Activated T-cell treated with anti-CD3 and anti-CD28 coated beads for 48 hours (primary cell): ENCODE data around the gene PNMA3.
A peak's percentile ranks its signal among the peaks of the same experiment; 100 is the strongest.
"Not testable (repeated sequence)": the region's sequence is repeated elsewhere in the genome, so short reads cannot be mapped to it uniquely, and the experiment has no call there.

ENCODE experiments used
- DNase-seq: peaks from one replicate; pipeline ENCODE4 v3.0.0-alpha.2; 2020; ENCODE audit warnings: low read depth

The PNMA3 gene

GRCh38 chrX:153055871-153056749, at the start of gene PNMA3:
Gene PNMA3, plus strand, starts transcription at chrX:153056470. Its CDS starts 586 bp downstream, at chrX:153057056.
- DNase-seq = no peak

- DNase-seq = not testable (repeated sequence)
Measured at GRCh38 chrX:153017174-153017573, 39.1 kb upstream of the PNMA3 start.

- DNase-seq = no peak
Measured at GRCh38 chrX:153019166-153019565, 37.1 kb upstream of the PNMA3 start.

- DNase-seq = not testable (repeated sequence)
Measured at GRCh38 chrX:153026501-153026900, 29.8 kb upstream of the PNMA3 start.

GRCh38 chrX:153028487-153028886, 27.8 kb upstream of the PNMA3 start:
- DNase-seq = not testable (repeated sequence)

- DNase-seq = no peak
Measured at GRCh38 chrX:153029162-153029561, 27.1 kb upstream of the PNMA3 start.

GRCh38 chrX:153029875-153030274, 26.4 kb upstream of the PNMA3 start:
- no peak for DNase-seq

GRCh38 chrX:153030801-153031200, 25.5 kb upstream of the PNMA3 start:
- DNase-seq = no peak

- peak; percentile 63 for DNase-seq
Measured at GRCh38 chrX:153032397-153033118, 23.7 kb upstream of the PNMA3 start.

GRCh38 chrX:153049093-153049492, 7.2 kb upstream of the PNMA3 start:
- no peak for DNase-seq

GRCh38 chrX:153052534-153052933, 3.7 kb upstream of the PNMA3 start:
- DNase-seq = no peak

GRCh38 chrX:153057281-153057680, 1.0 kb downstream of the PNMA3 start:
- no peak for DNase-seq

- DNase-seq = no peak
Measured at GRCh38 chrX:153059191-153060094, 3.2 kb downstream of the PNMA3 start.

- DNase-seq = no peak
Measured at GRCh38 chrX:153060095-153060445, 3.8 kb downstream of the PNMA3 start.

GRCh38 chrX:153061732-153062131, 5.5 kb downstream of the PNMA3 start:
- DNase-seq = no peak

GRCh38 chrX:153063315-153063714, 7.0 kb downstream of the PNMA3 start:
- no peak for DNase-seq

GRCh38 chrX:153064061-153064460, 7.8 kb downstream of the PNMA3 start:
- DNase-seq = no peak

- DNase-seq = no peak
Measured at GRCh38 chrX:153065389-153065788, 9.1 kb downstream of the PNMA3 start.

GRCh38 chrX:153066402-153066801, 10.1 kb downstream of the PNMA3 start:
- DNase-seq = not testable (repeated sequence)

- DNase-seq = not testable (repeated sequence)
Measured at GRCh38 chrX:153071909-153072583, 15.8 kb downstream of the PNMA3 start, which contains the start of gene PNMA6A. Gene PNMA6A, plus strand, starts transcription at chrX:153072454. Its CDS starts 609 bp downstream, at chrX:153073063.

- DNase-seq = not testable (repeated sequence)
Measured at GRCh38 chrX:153073331-153073730, 17.1 kb downstream of the PNMA3 start.
